22Rv1 (cell line): ENCODE measurements around the gene RANBP17.

Source experiments
- ZFX ChIP-seq: fragments of 450-650 bp; IDR thresholded peaks from 2 replicates; pipeline ENCODE4 v1.6.1; 2017; ENCODE audit warnings: antibody characterized with exemption, borderline replicate concordance
- TF ChIP-seq, protein P1 (sequence below): fragments of 450-650 bp; IDR thresholded peaks from 2 replicates; pipeline ENCODE4 v1.5.1; 2017; ENCODE audit warnings: mild to moderate bottlenecking

GRCh38 chr5:171306166-171306565 lies 444.3 kb downstream of the RANBP17 start:
- TF ChIP-seq, protein P1, sequence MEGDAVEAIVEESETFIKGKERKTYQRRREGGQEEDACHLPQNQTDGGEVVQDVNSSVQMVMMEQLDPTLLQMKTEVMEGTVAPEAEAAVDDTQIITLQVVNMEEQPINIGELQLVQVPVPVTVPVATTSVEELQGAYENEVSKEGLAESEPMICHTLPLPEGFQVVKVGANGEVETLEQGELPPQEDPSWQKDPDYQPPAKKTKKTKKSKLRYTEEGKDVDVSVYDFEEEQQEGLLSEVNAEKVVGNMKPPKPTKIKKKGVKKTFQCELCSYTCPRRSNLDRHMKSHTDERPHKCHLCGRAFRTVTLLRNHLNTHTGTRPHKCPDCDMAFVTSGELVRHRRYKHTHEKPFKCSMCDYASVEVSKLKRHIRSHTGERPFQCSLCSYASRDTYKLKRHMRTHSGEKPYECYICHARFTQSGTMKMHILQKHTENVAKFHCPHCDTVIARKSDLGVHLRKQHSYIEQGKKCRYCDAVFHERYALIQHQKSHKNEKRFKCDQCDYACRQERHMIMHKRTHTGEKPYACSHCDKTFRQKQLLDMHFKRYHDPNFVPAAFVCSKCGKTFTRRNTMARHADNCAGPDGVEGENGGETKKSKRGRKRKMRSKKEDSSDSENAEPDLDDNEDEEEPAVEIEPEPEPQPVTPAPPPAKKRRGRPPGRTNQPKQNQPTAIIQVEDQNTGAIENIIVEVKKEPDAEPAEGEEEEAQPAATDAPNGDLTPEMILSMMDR, result no peak
- no peak for TF ChIP-seq ZFX
